Muscle layer of colon (tissue), 2 donors: Measurements from ENCODE around the gene PYGB.

Experiments used
- H3K27ac ChIP-seq: one replicate; pipeline ENCODE4 v1.7.0; 2013; ENCODE audit warnings: low read depth, mild to moderate bottlenecking, low read length, moderate library complexity
- H3K27me3 ChIP-seq, 2 donors: one replicate each; pipeline ENCODE4 v1.7.0; 2013; ENCODE audit warnings: low read length in 2 of 2, mild to moderate bottlenecking in 2 of 2; ENCODE audit not compliant: insufficient read depth in 2 of 2, control insufficient read depth in 1 of 2
- H3K36me3 ChIP-seq: one replicate; pipeline ENCODE4 v1.7.0; 2013; ENCODE audit warnings: mild to moderate bottlenecking, low read length; ENCODE audit not compliant: insufficient read depth
- H3K4me1 ChIP-seq: one replicate; pipeline ENCODE4 v1.7.0; 2013; ENCODE audit warnings: mild to moderate bottlenecking, low read length; ENCODE audit not compliant: insufficient read depth
- H3K4me3 ChIP-seq, 2 donors: one replicate each; pipeline ENCODE4 v1.7.0; 2013; ENCODE audit warnings: low read length in 2 of 2, low read depth in 1 of 2, mild to moderate bottlenecking in 1 of 2, moderate library complexity in 1 of 2
- H3K9ac ChIP-seq: one replicate; pipeline ENCODE4 v1.7.0; 2013; ENCODE audit warnings: low read length
- H3K9me3 ChIP-seq: one replicate; pipeline ENCODE4 v1.7.0; 2013; ENCODE audit warnings: mild to moderate bottlenecking, low read length
- donor health status: abdominal sarcoma.
- donor health status: Adenocarcinoma of cecum.

PYGB gene

GRCh38 chr20:25247956-25248785 is at the start of gene PYGB:
Gene PYGB (plus strand): TSS chr20:25248085. CDS start chr20:25248179, 94 bp downstream.
- H3K9ac ChIP-seq = peak within 1 kb of the TSS; percentile 72
- H3K27me3 ChIP-seq = no peaks in the 10 kb centered on the region
- H3K9me3 ChIP-seq = no peaks in the 10 kb centered on the region
- peak within 1 kb of the TSS; percentile 92 for H3K27ac ChIP-seq
- H3K4me3 ChIP-seq = peak within 1 kb of the TSS; percentile 80 to 89
- no peaks in the 10 kb centered on the region for H3K36me3 ChIP-seq
- H3K4me1 ChIP-seq = peaks cover 37% of the 10 kb centered on the region

GRCh38 chr20:25198663-25199383 is 49.1 kb upstream of the PYGB start:
- no peak overlapping the region for H3K4me3 ChIP-seq
- peak overlapping the region; percentile 3 for H3K27ac ChIP-seq
- no peaks in the 10 kb centered on the region for H3K9me3 ChIP-seq
- no peak overlapping the region for H3K9ac ChIP-seq
- H3K4me1 ChIP-seq = peaks cover 30% of the 10 kb centered on the region
- no peaks in the 10 kb centered on the region for H3K27me3 ChIP-seq
- no peaks in the 10 kb centered on the region for H3K36me3 ChIP-seq

GRCh38 chr20:25199473-25200260 is 48.2 kb upstream of the PYGB start:
- Histone ChIP-seq H3K9me3 (no peaks in the 10 kb centered on the region), H3K27ac (no peak overlapping the region), H3K27me3 (no peaks in the 10 kb centered on the region), H3K9ac (no peak overlapping the region), H3K36me3 (no peaks in the 10 kb centered on the region), H3K4me3 (no peak overlapping the region), H3K4me1 (peaks cover 32% of the 10 kb centered on the region)

- Histone ChIP-seq H3K36me3 (no peaks in the 10 kb centered on the region), H3K4me3 (no peak overlapping the region), H3K9me3 (no peaks in the 10 kb centered on the region), H3K27me3 (no peaks in the 10 kb centered on the region), H3K9ac (no peak overlapping the region), H3K4me1 (peaks cover 25% of the 10 kb centered on the region), H3K27ac (no peak overlapping the region)
Measured at GRCh38 chr20:25203089-25203488, 44.8 kb upstream of the PYGB start.

GRCh38 chr20:25203871-25204320 is 44.0 kb upstream of the PYGB start:
- Histone ChIP-seq H3K36me3 (no peaks in the 10 kb centered on the region), H3K4me1 (peaks cover 21% of the 10 kb centered on the region), H3K27me3 (no peaks in the 10 kb centered on the region), H3K9ac (no peak overlapping the region), H3K27ac (no peak overlapping the region), H3K4me3 (no peak overlapping the region), H3K9me3 (no peaks in the 10 kb centered on the region)

GRCh38 chr20:25204550-25205276 is 43.2 kb upstream of the PYGB start:
- Histone ChIP-seq H3K9me3 (no peaks in the 10 kb centered on the region), H3K4me3 (no peak overlapping the region), H3K36me3 (no peaks in the 10 kb centered on the region), H3K4me1 (peaks cover 13% of the 10 kb centered on the region), H3K9ac (no peak overlapping the region), H3K27ac (no peak overlapping the region), H3K27me3 (no peaks in the 10 kb centered on the region)

GRCh38 chr20:25205277-25206062 is 42.4 kb upstream of the PYGB start:
- no peaks in the 10 kb centered on the region for H3K9me3 ChIP-seq
- no peaks in the 10 kb centered on the region for H3K27me3 ChIP-seq
- H3K9ac ChIP-seq = no peak overlapping the region
- H3K4me1 ChIP-seq = peaks cover 12% of the 10 kb centered on the region
- no peaks in the 10 kb centered on the region for H3K36me3 ChIP-seq
- H3K4me3 ChIP-seq = no peak overlapping the region
- H3K27ac ChIP-seq = no peak overlapping the region

- H3K4me3 ChIP-seq = no peak overlapping the region
- H3K9ac ChIP-seq = no peak overlapping the region
- no peaks in the 10 kb centered on the region for H3K9me3 ChIP-seq
- H3K36me3 ChIP-seq = no peaks in the 10 kb centered on the region
- peaks cover 12% of the 10 kb centered on the region for H3K4me1 ChIP-seq
- no peaks in the 10 kb centered on the region for H3K27me3 ChIP-seq
- no peak overlapping the region for H3K27ac ChIP-seq
Measured at GRCh38 chr20:25206063-25206403, 41.9 kb upstream of the PYGB start.

- no peaks in the 10 kb centered on the region for H3K27me3 ChIP-seq
- peaks cover 12% of the 10 kb centered on the region for H3K4me1 ChIP-seq
- no peak overlapping the region for H3K27ac ChIP-seq
- H3K9me3 ChIP-seq = no peaks in the 10 kb centered on the region
- peaks cover 5% of the 10 kb centered on the region for H3K36me3 ChIP-seq
- H3K4me3 ChIP-seq = no peak overlapping the region
- H3K9ac ChIP-seq = no peak overlapping the region
Measured at GRCh38 chr20:25206548-25206947, 41.3 kb upstream of the PYGB start.

GRCh38 chr20:25207149-25207959 is 40.5 kb upstream of the PYGB start:
- Histone ChIP-seq H3K4me1 (peaks cover 12% of the 10 kb centered on the region), H3K27ac (no peak overlapping the region), H3K9ac (no peak overlapping the region), H3K27me3 (no peaks in the 10 kb centered on the region), H3K36me3 (peaks cover 13% of the 10 kb centered on the region), H3K9me3 (no peaks in the 10 kb centered on the region), H3K4me3 (no peak overlapping the region)
